ENCODE results near the gene TPCN2.
A peak's percentile ranks its signal among the peaks of the same experiment; 100 is the strongest.

The TPCN2 gene

DNA sequence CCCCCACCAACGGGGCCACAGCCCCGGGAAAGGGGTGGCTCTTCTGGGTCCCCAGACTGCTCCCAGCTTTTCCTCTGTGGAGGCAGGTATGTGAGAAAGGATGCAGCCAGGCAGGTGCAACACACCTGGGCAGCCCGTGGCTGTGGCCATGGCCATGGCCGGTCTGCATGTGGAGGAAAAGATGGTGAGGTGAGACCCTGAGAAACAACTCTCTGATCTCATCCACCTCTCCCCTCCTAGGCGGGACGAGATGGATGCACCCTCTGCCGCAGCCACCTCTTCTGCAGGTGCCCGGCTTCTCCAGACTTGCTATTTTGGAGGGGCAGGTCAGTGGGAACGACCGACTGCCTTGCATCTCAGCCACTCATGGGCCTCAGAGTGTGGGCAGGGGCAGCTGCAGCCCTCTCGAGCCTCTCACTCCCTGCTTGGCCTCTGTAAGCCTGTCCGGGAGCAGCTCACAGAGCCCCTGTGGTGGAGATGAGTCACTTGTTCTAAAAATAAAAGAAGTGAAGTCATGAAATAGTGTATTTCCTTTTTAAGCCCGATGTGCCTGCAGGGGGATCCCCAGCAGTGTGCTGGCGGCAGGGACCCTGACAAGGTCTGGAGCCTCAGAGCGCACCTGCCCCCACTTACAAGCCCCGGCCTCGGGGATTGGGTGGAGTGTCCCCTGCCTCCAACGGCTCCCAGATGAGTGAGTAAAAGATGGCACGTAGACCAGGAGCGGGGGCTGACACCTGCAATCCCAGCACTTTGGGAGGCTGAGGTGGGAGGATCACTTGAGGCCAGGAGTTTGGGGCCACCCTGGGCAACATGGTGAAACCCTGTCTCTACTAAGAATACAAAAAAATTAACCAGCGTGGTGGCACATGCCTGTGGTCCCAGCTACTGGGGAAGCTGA, 117.7 kb downstream of the TPCN2 start:
- peak; percentile 32 for DNase-seq (ENCODE audit: low read depth)
- TF ChIP-seq, protein P1, sequence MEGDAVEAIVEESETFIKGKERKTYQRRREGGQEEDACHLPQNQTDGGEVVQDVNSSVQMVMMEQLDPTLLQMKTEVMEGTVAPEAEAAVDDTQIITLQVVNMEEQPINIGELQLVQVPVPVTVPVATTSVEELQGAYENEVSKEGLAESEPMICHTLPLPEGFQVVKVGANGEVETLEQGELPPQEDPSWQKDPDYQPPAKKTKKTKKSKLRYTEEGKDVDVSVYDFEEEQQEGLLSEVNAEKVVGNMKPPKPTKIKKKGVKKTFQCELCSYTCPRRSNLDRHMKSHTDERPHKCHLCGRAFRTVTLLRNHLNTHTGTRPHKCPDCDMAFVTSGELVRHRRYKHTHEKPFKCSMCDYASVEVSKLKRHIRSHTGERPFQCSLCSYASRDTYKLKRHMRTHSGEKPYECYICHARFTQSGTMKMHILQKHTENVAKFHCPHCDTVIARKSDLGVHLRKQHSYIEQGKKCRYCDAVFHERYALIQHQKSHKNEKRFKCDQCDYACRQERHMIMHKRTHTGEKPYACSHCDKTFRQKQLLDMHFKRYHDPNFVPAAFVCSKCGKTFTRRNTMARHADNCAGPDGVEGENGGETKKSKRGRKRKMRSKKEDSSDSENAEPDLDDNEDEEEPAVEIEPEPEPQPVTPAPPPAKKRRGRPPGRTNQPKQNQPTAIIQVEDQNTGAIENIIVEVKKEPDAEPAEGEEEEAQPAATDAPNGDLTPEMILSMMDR (IDR thresholded peaks at IDR 0.05; ENCODE audit: control insufficient read depth, insufficient read depth, low read depth, low read length, missing control alignments): peak; percentile 46
- no peak overlapping the region for H3K4me3 ChIP-seq (ENCODE audit: control insufficient read depth, low read depth, low read length)

DNA sequence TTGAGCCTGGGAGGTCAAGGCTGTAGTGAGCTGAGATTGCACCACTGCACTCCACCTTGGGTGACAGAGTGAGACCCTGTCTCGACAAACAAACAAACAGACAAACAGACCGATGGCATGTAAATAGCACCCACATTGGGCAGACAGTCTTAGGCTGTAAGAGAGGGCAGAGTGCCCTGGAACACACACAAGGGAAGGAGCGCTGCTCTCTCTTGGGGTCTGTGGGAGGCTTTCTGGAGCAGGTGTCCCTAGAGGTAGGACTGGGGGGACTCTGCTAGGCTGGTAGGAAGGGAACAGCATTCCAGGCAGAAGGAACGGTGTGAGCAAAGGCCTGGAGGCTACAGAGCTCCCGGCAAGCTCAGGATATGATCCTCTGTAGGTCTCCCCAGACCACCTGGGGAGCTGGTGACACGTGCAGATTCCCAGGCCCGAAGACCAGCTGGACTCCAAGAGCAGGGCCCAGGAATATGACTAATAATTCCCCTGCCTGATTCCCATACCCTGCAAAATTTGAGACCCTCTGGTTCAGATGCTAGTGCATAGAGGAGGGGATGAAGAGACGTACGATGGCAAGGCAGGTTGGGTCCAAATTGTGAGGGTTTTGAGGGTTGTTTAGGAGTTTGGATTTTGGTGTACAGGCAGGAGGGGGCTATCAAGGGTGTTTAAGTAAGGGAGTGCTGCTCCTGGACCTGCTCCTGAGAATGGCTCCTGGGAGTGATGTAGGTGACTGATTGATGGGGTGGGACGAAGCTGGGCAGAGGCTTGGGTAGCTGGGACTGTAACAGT, 118.6 kb downstream of the TPCN2 start:
- TF ChIP-seq, protein P1 (IDR thresholded peaks at IDR 0.05; ENCODE audit: control insufficient read depth, insufficient read depth, low read depth, low read length, missing control alignments): no peak
- no peak overlapping the region for H3K4me3 ChIP-seq (ENCODE audit: control insufficient read depth, low read depth, low read length)
- no peak for DNase-seq (ENCODE audit: low read depth)

DNA sequence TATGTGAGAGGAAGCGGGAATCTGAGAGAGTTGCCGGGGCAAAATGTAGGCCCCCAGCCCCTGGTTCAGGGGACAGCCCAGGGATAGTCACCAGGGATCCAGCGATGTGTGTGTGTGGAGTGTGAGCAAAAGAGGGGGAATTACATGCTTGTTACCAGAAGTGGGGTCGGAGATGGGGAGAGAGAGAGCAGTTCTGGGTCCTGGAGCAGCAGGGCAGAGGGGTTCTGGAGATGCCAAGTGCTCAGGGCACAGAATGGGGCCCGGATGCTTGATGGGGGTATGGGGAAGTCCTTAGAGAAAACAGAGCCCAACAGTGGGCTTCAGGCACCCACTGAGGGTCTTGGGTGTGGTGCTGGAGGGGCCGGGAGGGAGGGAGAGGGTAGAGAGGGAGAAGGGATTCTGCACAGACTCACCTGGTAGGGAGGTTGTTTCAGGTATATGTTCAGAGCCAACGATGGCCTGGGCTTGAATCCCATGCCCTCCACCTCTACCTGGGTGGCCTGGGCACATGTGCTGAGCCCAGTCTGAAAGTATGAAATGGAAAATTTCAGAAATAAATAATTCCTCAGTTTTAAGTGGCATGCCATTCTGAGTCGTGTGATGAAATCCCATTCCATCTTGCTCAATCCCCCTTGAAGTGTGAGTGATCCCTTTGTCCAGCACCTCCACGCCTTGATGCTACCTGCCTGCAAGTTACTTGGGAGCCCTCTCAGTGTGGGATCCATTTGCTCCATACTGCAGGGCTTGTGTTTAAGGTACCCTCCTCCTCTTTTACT, 119.4 kb downstream of the TPCN2 start:
- TF ChIP-seq, protein P1 (IDR thresholded peaks at IDR 0.05; ENCODE audit: control insufficient read depth, insufficient read depth, low read depth, low read length, missing control alignments): no peak
- DNase-seq (ENCODE audit: low read depth): peak; percentile 7

DNA sequence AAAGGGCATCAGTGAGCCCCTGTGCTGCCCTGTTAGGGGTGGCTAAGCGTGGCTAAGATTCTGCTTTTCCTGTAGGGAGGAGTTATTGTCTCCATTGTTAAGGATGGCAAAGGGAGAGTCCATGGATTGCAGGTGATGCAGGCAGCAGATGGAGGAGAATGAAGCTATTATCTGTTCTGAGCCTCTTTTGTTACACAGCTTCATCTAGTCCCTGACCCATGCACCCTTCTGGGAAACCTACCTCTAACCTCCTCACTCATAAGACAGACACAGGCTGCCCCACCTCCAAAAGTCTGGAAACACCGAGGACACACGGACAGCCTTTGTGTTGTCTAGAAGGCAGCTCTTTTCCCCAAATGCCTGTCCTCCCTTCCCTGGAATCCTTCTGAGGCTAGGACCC, 120.7 kb downstream of the TPCN2 start:
- H3K4me3 ChIP-seq (ENCODE audit: control insufficient read depth, low read depth, low read length): no peak overlapping the region
- TF ChIP-seq, protein P1 (IDR thresholded peaks at IDR 0.05; ENCODE audit: control insufficient read depth, insufficient read depth, low read depth, low read length, missing control alignments): no peak
- no peak for DNase-seq (ENCODE audit: low read depth)

More for the DNA sequence above, 119.4 kb downstream of the TPCN2 start:
- no peak overlapping the region for H3K4me3 ChIP-seq (ENCODE audit: control insufficient read depth, low read depth, low read length)

DNA sequence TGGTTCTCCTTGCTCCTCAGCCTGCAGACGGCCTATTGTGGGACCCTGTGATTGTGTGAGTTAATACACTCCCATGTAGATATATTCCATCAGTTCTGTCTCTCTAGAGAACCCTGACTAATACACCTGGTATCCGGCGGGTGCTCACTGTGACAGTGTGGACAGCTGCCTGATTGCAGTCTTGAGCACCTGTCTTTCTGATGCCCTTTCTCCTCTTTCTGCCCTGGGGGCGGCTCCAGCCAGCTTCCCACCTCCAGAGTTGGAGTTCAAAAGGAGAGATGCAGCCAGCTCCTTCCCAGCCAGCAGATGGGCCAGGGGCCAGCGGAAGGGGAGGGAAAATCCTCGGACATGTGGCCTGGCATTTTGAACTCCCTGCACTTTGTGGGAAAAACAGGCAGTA, 122.0 kb downstream of the TPCN2 start:
- H3K4me3 ChIP-seq (ENCODE audit: control insufficient read depth, low read depth, low read length): no peak overlapping the region
- TF ChIP-seq, protein P1 (IDR thresholded peaks at IDR 0.05; ENCODE audit: control insufficient read depth, insufficient read depth, low read depth, low read length, missing control alignments): no peak
- no peak for DNase-seq (ENCODE audit: low read depth)
